Measurements from ENCODE around the gene ARHGAP28. TPM values are rescaled to one million over a fixed set of nuclear protein-coding genes. Genes with fewer than 3 reads are reported as not detected.

The ARHGAP28 gene
- total RNA-seq, 1 donor from 2014 or later = 15.7 TPM

- H3K4me3 ChIP-seq = no peak overlapping the region
- TF ChIP-seq, protein P1, sequence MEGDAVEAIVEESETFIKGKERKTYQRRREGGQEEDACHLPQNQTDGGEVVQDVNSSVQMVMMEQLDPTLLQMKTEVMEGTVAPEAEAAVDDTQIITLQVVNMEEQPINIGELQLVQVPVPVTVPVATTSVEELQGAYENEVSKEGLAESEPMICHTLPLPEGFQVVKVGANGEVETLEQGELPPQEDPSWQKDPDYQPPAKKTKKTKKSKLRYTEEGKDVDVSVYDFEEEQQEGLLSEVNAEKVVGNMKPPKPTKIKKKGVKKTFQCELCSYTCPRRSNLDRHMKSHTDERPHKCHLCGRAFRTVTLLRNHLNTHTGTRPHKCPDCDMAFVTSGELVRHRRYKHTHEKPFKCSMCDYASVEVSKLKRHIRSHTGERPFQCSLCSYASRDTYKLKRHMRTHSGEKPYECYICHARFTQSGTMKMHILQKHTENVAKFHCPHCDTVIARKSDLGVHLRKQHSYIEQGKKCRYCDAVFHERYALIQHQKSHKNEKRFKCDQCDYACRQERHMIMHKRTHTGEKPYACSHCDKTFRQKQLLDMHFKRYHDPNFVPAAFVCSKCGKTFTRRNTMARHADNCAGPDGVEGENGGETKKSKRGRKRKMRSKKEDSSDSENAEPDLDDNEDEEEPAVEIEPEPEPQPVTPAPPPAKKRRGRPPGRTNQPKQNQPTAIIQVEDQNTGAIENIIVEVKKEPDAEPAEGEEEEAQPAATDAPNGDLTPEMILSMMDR (IDR thresholded peaks at IDR 0.05) = no peak
- H3K36me3 ChIP-seq = no peaks in the 10 kb centered on the region
- DNase-seq = no peak
- no peaks in the 10 kb centered on the region for H3K4me1 ChIP-seq
- H3K27me3 ChIP-seq = no peaks in the 10 kb centered on the region
- intact Hi-C loops (cut with DNase I) = no loop called here
- no peak for ATAC-seq
- no peaks in the 10 kb centered on the region for H3K9me3 ChIP-seq
- H3K27ac ChIP-seq = no peak overlapping the region
Measured at GRCh38 chr18:6961331-6961730, 231.8 kb downstream of the ARHGAP28 start.

DNA sequence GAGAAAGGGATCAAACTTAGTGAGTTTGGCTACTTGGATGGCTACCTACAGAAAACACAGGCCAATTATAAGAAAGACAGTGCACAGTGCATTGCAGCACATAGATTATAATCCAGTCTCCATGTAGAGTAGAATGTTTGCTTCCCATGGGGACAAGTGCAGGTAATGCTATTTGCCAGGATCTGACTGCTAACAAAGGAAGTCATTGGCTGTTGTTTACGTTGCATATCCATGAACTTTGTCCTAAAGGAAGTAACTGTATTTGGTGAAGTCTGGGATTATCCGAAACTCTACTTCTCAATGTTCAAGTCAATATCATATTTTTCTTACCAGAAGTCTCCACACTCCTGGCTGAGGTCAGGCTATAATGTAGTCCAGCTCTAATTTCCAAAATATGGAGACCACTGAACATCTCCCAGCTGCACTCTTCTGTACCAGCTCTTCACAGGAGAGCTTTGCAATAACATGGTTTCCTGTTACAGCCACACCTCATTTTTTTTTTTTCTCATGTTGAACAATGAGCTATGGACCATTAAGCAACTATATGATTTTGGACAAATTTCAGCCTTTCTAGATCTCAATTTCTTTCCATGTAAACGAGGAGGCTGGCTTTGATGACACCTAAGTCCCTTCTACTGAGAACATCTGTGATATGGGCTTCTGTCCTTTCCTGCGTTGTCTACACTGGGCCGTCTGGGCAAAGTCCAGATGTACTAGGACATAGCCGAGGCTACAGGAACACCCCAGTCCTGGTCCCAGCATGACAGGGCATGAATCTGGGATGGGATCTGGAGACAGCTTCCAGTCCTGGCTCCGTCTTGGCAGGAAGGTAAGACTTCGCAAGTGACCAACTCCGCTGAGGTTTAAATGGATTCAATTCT lies 233.3 kb downstream of the ARHGAP28 start:
- intact Hi-C loops (cut with DNase I) = no loop called here
- no peak overlapping the region for H3K27ac ChIP-seq
- H3K27me3 ChIP-seq = no peaks in the 10 kb centered on the region
- H3K4me3 ChIP-seq = no peak overlapping the region
- no peaks in the 10 kb centered on the region for H3K9me3 ChIP-seq
- H3K36me3 ChIP-seq = no peaks in the 10 kb centered on the region
- no peak for ATAC-seq
- H3K4me1 ChIP-seq = no peaks in the 10 kb centered on the region
- TF ChIP-seq, protein P1 (IDR thresholded peaks at IDR 0.05) = no peak
- no peak for DNase-seq

- TF ChIP-seq, protein P1 (IDR thresholded peaks at IDR 0.05) = no peak
- DNase-seq (no peak), ATAC-seq (no peak)
- Histone ChIP-seq H3K36me3 (no peaks in the 10 kb centered on the region), H3K4me1 (no peaks in the 10 kb centered on the region), H3K4me3 (no peak overlapping the region), H3K27me3 (no peaks in the 10 kb centered on the region), H3K9me3 (no peaks in the 10 kb centered on the region), H3K27ac (no peak overlapping the region)
- intact Hi-C loops (cut with DNase I) = no loop called here
Measured at GRCh38 chr18:6963452-6964097, 234.1 kb downstream of the ARHGAP28 start.
